Measurements from ENCODE around the gene APCDD1.

Gene APCDD1

GRCh38 chr18:10431680-10432079 lies 22.8 kb upstream of the APCDD1 start:
- in situ Hi-C loops (cut with MboI; ENCODE audit: low sequenced_read_pairs) = no loop called here

GRCh38 chr18:10432781-10433180 lies 21.7 kb upstream of the APCDD1 start:
- in situ Hi-C loops (cut with MboI; ENCODE audit: low sequenced_read_pairs) = no loop called here

GRCh38 chr18:10436160-10436559 lies 18.3 kb upstream of the APCDD1 start:
- in situ Hi-C loops (cut with MboI; ENCODE audit: low sequenced_read_pairs) = no loop called here

- in situ Hi-C loops (cut with MboI; ENCODE audit: low sequenced_read_pairs) = no loop called here
These were observed 16.6 kb upstream of the APCDD1 start for GRCh38 chr18:10437837-10438236.

- in situ Hi-C loops (cut with MboI; ENCODE audit: low sequenced_read_pairs) = no loop called here
These were observed 14.5 kb upstream of the APCDD1 start for GRCh38 chr18:10439898-10440297.

GRCh38 chr18:10440884-10441283 lies 13.6 kb upstream of the APCDD1 start:
- in situ Hi-C loops (cut with MboI; ENCODE audit: low sequenced_read_pairs) = no loop called here

GRCh38 chr18:10441472-10441871 lies 13.0 kb upstream of the APCDD1 start:
- in situ Hi-C loops (cut with MboI; ENCODE audit: low sequenced_read_pairs) = no loop called here

GRCh38 chr18:10442551-10442971 lies 11.9 kb upstream of the APCDD1 start:
- in situ Hi-C loops (cut with MboI; ENCODE audit: low sequenced_read_pairs) = no loop called here

- in situ Hi-C loops (cut with MboI; ENCODE audit: low sequenced_read_pairs) = no loop called here
These were observed 11.4 kb upstream of the APCDD1 start for GRCh38 chr18:10443001-10443400.

- in situ Hi-C loops (cut with MboI; ENCODE audit: low sequenced_read_pairs) = no loop called here
These were observed 10.0 kb upstream of the APCDD1 start for GRCh38 chr18:10444314-10445006.

- in situ Hi-C loops (cut with MboI; ENCODE audit: low sequenced_read_pairs) = no loop called here
These were observed 5.0 kb upstream of the APCDD1 start for GRCh38 chr18:10449396-10449795.

- in situ Hi-C loops (cut with MboI; ENCODE audit: low sequenced_read_pairs) = no loop called here
These were observed 3.4 kb upstream of the APCDD1 start for GRCh38 chr18:10450986-10451385.

GRCh38 chr18:10453261-10453805 lies 1.1 kb upstream of the APCDD1 start:
- in situ Hi-C loops (cut with MboI; ENCODE audit: low sequenced_read_pairs) = no loop called here

GRCh38 chr18:10454681-10455557 lies 484 bp downstream of the APCDD1 start:
- in situ Hi-C loops (cut with MboI; ENCODE audit: low sequenced_read_pairs) = no loop called here

- in situ Hi-C loops (cut with MboI; ENCODE audit: low sequenced_read_pairs) = no loop called here
These were observed 1.5 kb downstream of the APCDD1 start for GRCh38 chr18:10455726-10456453.

- in situ Hi-C loops (cut with MboI; ENCODE audit: low sequenced_read_pairs) = no loop called here
These were observed 2.3 kb downstream of the APCDD1 start for GRCh38 chr18:10456718-10457117.

- in situ Hi-C loops (cut with MboI; ENCODE audit: low sequenced_read_pairs) = no loop called here
These were observed 2.7 kb downstream of the APCDD1 start for GRCh38 chr18:10457128-10457527.

- in situ Hi-C loops (cut with MboI; ENCODE audit: low sequenced_read_pairs) = no loop called here
These were observed 3.3 kb downstream of the APCDD1 start for GRCh38 chr18:10457767-10458166.

GRCh38 chr18:10458691-10459090 lies 4.3 kb downstream of the APCDD1 start:
- in situ Hi-C loops (cut with MboI; ENCODE audit: low sequenced_read_pairs) = no loop called here

GRCh38 chr18:10459587-10459986 lies 5.2 kb downstream of the APCDD1 start:
- in situ Hi-C loops (cut with MboI; ENCODE audit: low sequenced_read_pairs) = no loop called here

GRCh38 chr18:10460414-10461018 lies 6.1 kb downstream of the APCDD1 start:
- in situ Hi-C loops (cut with MboI; ENCODE audit: low sequenced_read_pairs) = no loop called here
